HepG2 (cell line): ENCODE measurements around the gene FAM217B. TPM values are rescaled to one million over a fixed set of nuclear protein-coding genes. Genes with fewer than 3 reads are reported as not detected.
A peak's percentile ranks its signal among the peaks of the same experiment; 100 is the strongest.

ENCODE experiments used
- ATAC-seq: fragments of 200-7000 bp; cut with Tn5 transposase; 3 replicates; pipeline ENCODE4 v1.9.1; 2020; ENCODE audit warnings: mild to moderate bottlenecking, moderate library complexity
- BruUV-seq: library from RNA; stranded (reverse); fragments of 400-500 nt; replicated peaks from 2 replicates; lab custom pipeline; 2021; lab: Mats Ljungman, UMichigan
- CTCF ChIA-PET: fragments of 300-600 bp; formaldehyde crosslinking; extraction: SDS; loops from one replicate; lab custom pipeline; 2021; ENCODE audit warnings: low total read pairs, inconsistent platforms, low intra/inter-chr PET ratio; lab: Yijun Ruan, JAX
- POLR2A ChIA-PET: fragments of 350-600 bp; sonication (Branson Sonifier 250); formaldehyde crosslinking; loops from one replicate; lab custom pipeline; 2020; ENCODE audit warnings: antibody characterized with exemption, inconsistent platforms; lab: Yijun Ruan, JAX
- DNase-seq: peaks from one replicate; pipeline ENCODE4 v3.0.0-alpha.2; 2015; ENCODE audit warnings: low spot score
- FAIRE-seq: peaks from 3 replicates; lab custom pipeline; 2011; peaks lifted over from hg19 to GRCh38; lab: Jason Lieb, UNC
- H2AFZ ChIP-seq: one replicate; pipeline ENCODE4 v1.6.1; 2011; ENCODE audit warnings: low read length, inconsistent platforms
- H3K27ac ChIP-seq: fragments of 300-600 bp; 3 replicates; pipeline ENCODE4 v1.8.0; 2011; ENCODE audit warnings: mixed run types, mild to moderate bottlenecking, mixed read lengths, low read length, inconsistent platforms; ENCODE audit not compliant: insufficient read depth; ENCODE audit errors: extremely low read length
- H3K27me3 ChIP-seq, 2 experiments: fragments of 200-600 bp in 1 of 2; 2 replicates in 1 of 2; 3 replicates in 1 of 2; pipeline versions ENCODE4 v1.6.0 to v1.8.0; 2011; ENCODE audit warnings: low read length in 2 of 2, mild to moderate bottlenecking in 2 of 2, moderate library complexity in 2 of 2, inconsistent platforms in 1 of 2; ENCODE audit not compliant: insufficient read depth in 2 of 2, control insufficient read depth in 1 of 2
- H3K36me3 ChIP-seq, 2 experiments: fragments of 200-600 bp in 1 of 2; replicated peaks in 1 of 2; 2 replicates in 1 of 2; 3 replicates in 1 of 2; pipeline versions ENCODE4 v1.5.1 to v1.8.0; 2011; ENCODE audit warnings: low read length in 2 of 2, inconsistent platforms in 1 of 2; ENCODE audit not compliant: insufficient read depth in 2 of 2, control insufficient read depth in 1 of 2
- H3K4me1 ChIP-seq: 2 replicates; pipeline ENCODE4 v1.5.1; 2012; ENCODE audit warnings: low read length, inconsistent platforms; ENCODE audit not compliant: insufficient read depth
- H3K4me2 ChIP-seq: 2 replicates; pipeline ENCODE4 v1.6.0; 2011; ENCODE audit warnings: low read depth, low read length, inconsistent platforms
- H3K4me3 ChIP-seq, 3 experiments: fragments of 200-600 bp in 1 of 3; sonication (generic), shearing (Covaris generic) in 1 of 3; replicated peaks in 1 of 3; 2 replicates each; pipeline ENCODE4 v1.5.1; 2011 to 2016; ENCODE audit warnings: low read length in 3 of 3, inconsistent platforms in 2 of 3, low read depth in 2 of 3, mild to moderate bottlenecking in 2 of 3, control low read depth in 1 of 3, mixed read lengths in 1 of 3; ENCODE audit not compliant: insufficient read depth in 1 of 3
- H3K79me2 ChIP-seq: one replicate; pipeline ENCODE4 v1.6.1; 2011; ENCODE audit warnings: low read length, inconsistent platforms; ENCODE audit not compliant: insufficient read depth
- H3K9ac ChIP-seq: 2 replicates; pipeline ENCODE4 v1.6.0; 2011; ENCODE audit warnings: mild to moderate bottlenecking, low read depth, low read length, inconsistent platforms; ENCODE audit not compliant: insufficient read depth
- H3K9me3 ChIP-seq: 2 replicates; pipeline ENCODE4 v1.5.1; 2012; ENCODE audit warnings: mild to moderate bottlenecking, low read length
- H4K20me1 ChIP-seq: 2 replicates; pipeline ENCODE4 v1.6.0; 2011; ENCODE audit warnings: inconsistent platforms, mild to moderate bottlenecking, low read length, moderate library complexity; ENCODE audit not compliant: insufficient read depth
- AKNA ChIP-seq: sonication (generic); formaldehyde crosslinking; IDR thresholded peaks from 2 replicates; pipeline ENCODE4 v1.4.0; 2020; ENCODE audit warnings: missing genetic modification reagents, borderline replicate concordance
- DMAP1 ChIP-seq: IDR thresholded peaks from 2 replicates; pipeline ENCODE4 v1.6.1; 2016
- DZIP1 ChIP-seq: sonication (generic); formaldehyde crosslinking; IDR thresholded peaks from 2 replicates; pipeline ENCODE4 v1.5.0; 2020; ENCODE audit warnings: mild to moderate bottlenecking, missing genetic modification reagents
- RFX1 ChIP-seq: fragments of 450-650 bp; IDR thresholded peaks from 2 replicates; pipeline ENCODE4 v1.6.1; 2017
- U2AF1 ChIP-seq: fragments of 200-400 bp; formaldehyde crosslinking; optimal IDR thresholded peaks from 2 replicates; pipeline ENCODE3; 2017; ENCODE audit warnings: mild to moderate bottlenecking, low read depth, low read length
- ZNF232 ChIP-seq: sonication (generic); formaldehyde crosslinking; IDR thresholded peaks from 2 replicates; pipeline ENCODE4 v1.4.0; 2020; ENCODE audit warnings: missing genetic modification reagents, borderline replicate concordance
- ZNF264 ChIP-seq: sonication (generic); formaldehyde crosslinking; IDR thresholded peaks from 2 replicates; pipeline ENCODE4 v1.4.0; 2020; ENCODE audit warnings: missing genetic modification reagents
- ZNF292 ChIP-seq: sonication (generic); formaldehyde crosslinking; IDR thresholded peaks from 2 replicates; pipeline ENCODE4 v1.8.1; 2022; ENCODE audit warnings: mild to moderate bottlenecking, low read depth, missing genetic modification reagents, borderline replicate concordance
- ZNF674 ChIP-seq: sonication (generic); formaldehyde crosslinking; IDR thresholded peaks from 2 replicates; pipeline ENCODE4 v1.5.0; 2020; ENCODE audit warnings: low read depth, mild to moderate bottlenecking, missing genetic modification reagents
- ZNF720 ChIP-seq: sonication (generic); formaldehyde crosslinking; IDR thresholded peaks from 2 replicates; pipeline ENCODE4 v1.4.0; 2020; ENCODE audit warnings: missing genetic modification reagents
- ZNF775 ChIP-seq: sonication (generic); formaldehyde crosslinking; IDR thresholded peaks from 2 replicates; pipeline ENCODE4 v1.4.0; 2020; ENCODE audit warnings: missing genetic modification reagents, mild to moderate bottlenecking, moderate library complexity, borderline replicate concordance
- ZZZ3 ChIP-seq: sonication (generic); formaldehyde crosslinking; IDR thresholded peaks from 2 replicates; pipeline ENCODE4 v1.4.0; 2020; ENCODE audit warnings: missing genetic modification reagents, mild to moderate bottlenecking, borderline replicate concordance
- WGBS: methylation state at CpG from one replicate; pipeline ENCODE4 v1.1.6; 2017; ENCODE audit warnings: low lambda C conversion rate; 5-methylcytosine and 5-hydroxymethylcytosine counted together
- in situ Hi-C: cut with HindIII; loops from 2 replicates; pipeline ENCODE4 v1.10.0; 2017; ENCODE audit warnings: low pct_unique_long_range_greater_than_20kb; ENCODE audit not compliant: extremely low pct_ligation_motif_present
- intact Hi-C: fragments of 100-400 bp; cut with micrococcal nuclease; formaldehyde crosslinking; loops from one replicate; pipeline ENCODE4 v1.10.0; 2022; ENCODE audit not compliant: unreplicated experiment
- polyA plus RNA-seq, 8 experiments: library from polyadenylated mRNA; depleted of rRNA in 3 of 8; stranded (reverse) in 7 of 8; unstranded in 1 of 8; fragments of >200 nt; fragmentation: Illumina TruSeq in 4 of 8; extraction: Trizol in 4 of 8; gene quantifications; 2 replicates each; pipeline versions ENCODE4 v1.2.1 to v1.2.3, GENCODE V29; 2011 to 2016; ENCODE audit warnings: low read depth in 4 of 8, missing spikeins in 1 of 8, mixed read lengths in 1 of 8; ENCODE audit not compliant: insufficient read depth in 1 of 8
- total RNA-seq, 5 experiments: library from RNA; depleted of rRNA; stranded (reverse); fragments of >200 nt; fragmentation: Illumina TruSeq; extraction: Trizol; gene quantifications; 2 replicates each; pipeline ENCODE4 v1.2.3, GENCODE V29; 2016; ENCODE audit warnings: low read depth in 1 of 5
- TF ChIP-seq, protein P1 (sequence below): sonication (generic); formaldehyde crosslinking; IDR thresholded peaks from 2 replicates; pipeline ENCODE4 v1.5.1; 2020; ENCODE audit warnings: mild to moderate bottlenecking, missing genetic modification reagents, moderate library complexity

FAM217B gene
- total and polyA plus RNA-seq, 2 of the 13 experiments (the other 11 are each of a cell fraction or from before 2014, with no cell fraction given): 11.1 to 14.3 TPM

DNA sequence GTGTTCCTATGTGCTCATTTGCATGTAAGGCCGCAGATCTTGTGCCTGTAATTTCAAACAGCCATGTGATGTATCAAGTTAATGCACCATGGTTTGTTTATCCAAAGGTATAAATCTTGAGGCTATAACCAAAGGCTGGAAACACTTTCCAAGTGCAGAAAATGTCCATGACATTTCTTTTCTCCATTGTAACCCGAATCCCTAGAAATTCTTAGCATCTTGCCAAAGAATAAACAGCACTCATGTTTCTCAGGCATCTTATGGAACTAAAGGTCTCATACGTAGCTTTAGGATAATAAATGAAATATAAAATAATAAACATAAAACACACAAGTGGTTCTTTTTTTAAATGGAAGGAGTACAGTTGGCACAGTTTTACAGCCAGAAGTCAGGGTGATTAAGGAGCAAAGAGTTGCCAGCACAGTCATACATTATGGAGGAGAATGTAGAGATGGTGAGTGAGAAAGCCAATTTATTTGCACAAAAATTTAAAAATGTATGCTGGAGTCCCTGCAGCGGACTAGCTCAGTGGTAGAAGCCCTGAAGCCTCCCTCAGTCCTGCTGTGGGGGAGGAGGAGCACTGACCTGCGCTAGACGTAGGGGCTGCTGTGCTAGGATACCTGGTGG lies 36.1 kb downstream of the FAM217B start:
- Histone ChIP-seq H3K4me2 (no peak overlapping the region), H3K79me2 (no peaks in the 10 kb centered on the region), H3K27me3 (no peaks in the 10 kb centered on the region; a peak in 1 of 5 replicates), H3K36me3 (no peaks in the 10 kb centered on the region), H3K4me1 (no peaks in the 10 kb centered on the region), H3K27ac (no peak overlapping the region), H2AFZ (no peak overlapping the region), H3K9ac (no peak overlapping the region), H4K20me1 (no peaks in the 10 kb centered on the region), H3K4me3 (no peak overlapping the region), H3K9me3 (no peaks in the 10 kb centered on the region)
- FAIRE-seq (no peak), ATAC-seq (0 out of 3 replicates have a peak, but pooled peaks have one; percentile 26), DNase-seq (no peak)
- BruUV-seq: no TSS peak
- POLR2A ChIA-PET: no interaction called here
- intact Hi-C loops: no loop called here
- CTCF ChIA-PET: no interaction called here
- WGBS: 19% methylated on average over 6 of the region's 6 CpGs
- in situ Hi-C loops: no loop called here
- TF ChIP-seq ZNF232 (no peak), ZNF775 (CRISPR knock-in tag) (no peak), AKNA (no peak), DMAP1 (CRISPR knock-in tag) (no peak), ZNF264 (CRISPR knock-in tag) (no peak), ZNF720 (CRISPR knock-in tag) (no peak), U2AF1 (no peak), ZZZ3 (CRISPR knock-in tag) (no peak), RFX1 (no peak), DZIP1 (CRISPR knock-in tag) (no peak), ZNF292 (CRISPR knock-in tag) (no peak), ZNF674 (CRISPR knock-in tag) (no peak)
- TF ChIP-seq, protein P1, sequence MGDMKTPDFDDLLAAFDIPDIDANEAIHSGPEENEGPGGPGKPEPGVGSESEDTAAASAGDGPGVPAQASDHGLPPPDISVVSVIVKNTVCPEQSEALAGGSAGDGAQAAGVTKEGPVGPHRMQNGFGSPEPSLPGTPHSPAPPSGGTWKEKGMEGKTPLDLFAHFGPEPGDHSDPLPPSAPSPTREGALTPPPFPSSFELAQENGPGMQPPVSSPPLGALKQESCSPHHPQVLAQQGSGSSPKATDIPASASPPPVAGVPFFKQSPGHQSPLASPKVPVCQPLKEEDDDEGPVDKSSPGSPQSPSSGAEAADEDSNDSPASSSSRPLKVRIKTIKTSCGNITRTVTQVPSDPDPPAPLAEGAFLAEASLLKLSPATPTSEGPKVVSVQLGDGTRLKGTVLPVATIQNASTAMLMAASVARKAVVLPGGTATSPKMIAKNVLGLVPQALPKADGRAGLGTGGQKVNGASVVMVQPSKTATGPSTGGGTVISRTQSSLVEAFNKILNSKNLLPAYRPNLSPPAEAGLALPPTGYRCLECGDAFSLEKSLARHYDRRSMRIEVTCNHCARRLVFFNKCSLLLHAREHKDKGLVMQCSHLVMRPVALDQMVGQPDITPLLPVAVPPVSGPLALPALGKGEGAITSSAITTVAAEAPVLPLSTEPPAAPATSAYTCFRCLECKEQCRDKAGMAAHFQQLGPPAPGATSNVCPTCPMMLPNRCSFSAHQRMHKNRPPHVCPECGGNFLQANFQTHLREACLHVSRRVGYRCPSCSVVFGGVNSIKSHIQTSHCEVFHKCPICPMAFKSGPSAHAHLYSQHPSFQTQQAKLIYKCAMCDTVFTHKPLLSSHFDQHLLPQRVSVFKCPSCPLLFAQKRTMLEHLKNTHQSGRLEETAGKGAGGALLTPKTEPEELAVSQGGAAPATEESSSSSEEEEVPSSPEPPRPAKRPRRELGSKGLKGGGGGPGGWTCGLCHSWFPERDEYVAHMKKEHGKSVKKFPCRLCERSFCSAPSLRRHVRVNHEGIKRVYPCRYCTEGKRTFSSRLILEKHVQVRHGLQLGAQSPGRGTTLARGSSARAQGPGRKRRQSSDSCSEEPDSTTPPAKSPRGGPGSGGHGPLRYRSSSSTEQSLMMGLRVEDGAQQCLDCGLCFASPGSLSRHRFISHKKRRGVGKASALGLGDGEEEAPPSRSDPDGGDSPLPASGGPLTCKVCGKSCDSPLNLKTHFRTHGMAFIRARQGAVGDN (CRISPR knock-in tag): no peak
